Gastrocnemius medialis (tissue), 4 donors: ENCODE measurements around the gene TRIM63.

Source experiments
- CTCF ChIP-seq, 5 experiments: fragments of 450-650 bp in 3 of 5; fragments of 200-600 bp in 2 of 5; sonication (generic) in 2 of 5; IDR thresholded peaks in 4 of 5; conservative IDR thresholded peaks in 1 of 5; 1 replicate in 4 of 5; 2 replicates in 1 of 5; pipeline ENCODE4 v1.5.1; 2016 to 2019; ENCODE audit warnings: antibody characterized with exemption in 5 of 5, mild to moderate bottlenecking in 3 of 5, moderate library complexity in 3 of 5
- POLR2A ChIP-seq, 2 donors: fragments of 450-650 bp; IDR thresholded peaks; one replicate each; pipeline ENCODE4 v1.6.1; 2017; ENCODE audit warnings: antibody characterized with exemption in 2 of 2, mild to moderate bottlenecking in 2 of 2, moderate library complexity in 2 of 2

- no peak for TF ChIP-seq CTCF (IDR thresholded peaks at IDR 0.05 in 4 of 5, conservative IDR thresholded peaks at IDR 0.05 in 1 of 5)
- TF ChIP-seq POLR2A (IDR thresholded peaks at IDR 0.05): no peak
Measured at GRCh38 chr1:26066857-26067256, 573 bp downstream of the TRIM63 start.
